ENCODE data around the gene CBFA2T3. TPM values are rescaled to one million over a fixed set of nuclear protein-coding genes. Genes with fewer than 3 reads are reported as not detected.

The CBFA2T3 gene
- total and polyA plus RNA-seq, 2 of the 13 experiments (the other 11 are each of a cell fraction or from before 2014, with no cell fraction given), result 0.05 TPM; not detected in 1

GRCh38 chr16:89020925-89021595 lies 44.1 kb upstream of the CBFA2T3 start:
- POLR2A ChIA-PET, result no interaction called here
- TF ChIP-seq ZNF598 (CRISPR knock-in tag; IDR thresholded peaks at IDR 0.05; ENCODE audit: borderline replicate concordance) (no peak), SMARCE1 (IDR thresholded peaks at IDR 0.05; ENCODE audit: borderline replicate concordance) (no peak), REL (CRISPR knock-in tag; conservative IDR thresholded peaks at IDR 0.05) (no peak), ZNF225 (CRISPR knock-in tag; IDR thresholded peaks at IDR 0.05) (no peak), ZNF724P (CRISPR knock-in tag; IDR thresholded peaks at IDR 0.05; ENCODE audit: borderline replicate concordance) (no peak), ZFP41 (CRISPR knock-in tag; IDR thresholded peaks at IDR 0.05; ENCODE audit: borderline replicate concordance) (no peak), ZNF124 (CRISPR knock-in tag; IDR thresholded peaks at IDR 0.05) (no peak), ZNF510 (CRISPR knock-in tag; IDR thresholded peaks at IDR 0.05; ENCODE audit: low read depth) (no peak), ZNF547 (CRISPR knock-in tag; IDR thresholded peaks at IDR 0.05) (no peak), ZNF234 (CRISPR knock-in tag; conservative IDR thresholded peaks at IDR 0.05) (no peak), ZNF530 (CRISPR knock-in tag; IDR thresholded peaks at IDR 0.05; ENCODE audit: low read depth) (no peak), ZNF788 (CRISPR knock-in tag; IDR thresholded peaks at IDR 0.05; ENCODE audit: borderline replicate concordance) (no peak), IRF2 (CRISPR knock-in tag; IDR thresholded peaks at IDR 0.05) (no peak), DR1 (CRISPR knock-in tag; IDR thresholded peaks at IDR 0.05) (no peak), THAP7 (CRISPR knock-in tag; IDR thresholded peaks at IDR 0.05) (no peak), ZNF790 (CRISPR knock-in tag; IDR thresholded peaks at IDR 0.05; ENCODE audit: borderline replicate concordance) (no peak), HOXA9 (CRISPR knock-in tag; IDR thresholded peaks at IDR 0.05; ENCODE audit: borderline replicate concordance) (no peak)
- TF ChIP-seq, protein P1, sequence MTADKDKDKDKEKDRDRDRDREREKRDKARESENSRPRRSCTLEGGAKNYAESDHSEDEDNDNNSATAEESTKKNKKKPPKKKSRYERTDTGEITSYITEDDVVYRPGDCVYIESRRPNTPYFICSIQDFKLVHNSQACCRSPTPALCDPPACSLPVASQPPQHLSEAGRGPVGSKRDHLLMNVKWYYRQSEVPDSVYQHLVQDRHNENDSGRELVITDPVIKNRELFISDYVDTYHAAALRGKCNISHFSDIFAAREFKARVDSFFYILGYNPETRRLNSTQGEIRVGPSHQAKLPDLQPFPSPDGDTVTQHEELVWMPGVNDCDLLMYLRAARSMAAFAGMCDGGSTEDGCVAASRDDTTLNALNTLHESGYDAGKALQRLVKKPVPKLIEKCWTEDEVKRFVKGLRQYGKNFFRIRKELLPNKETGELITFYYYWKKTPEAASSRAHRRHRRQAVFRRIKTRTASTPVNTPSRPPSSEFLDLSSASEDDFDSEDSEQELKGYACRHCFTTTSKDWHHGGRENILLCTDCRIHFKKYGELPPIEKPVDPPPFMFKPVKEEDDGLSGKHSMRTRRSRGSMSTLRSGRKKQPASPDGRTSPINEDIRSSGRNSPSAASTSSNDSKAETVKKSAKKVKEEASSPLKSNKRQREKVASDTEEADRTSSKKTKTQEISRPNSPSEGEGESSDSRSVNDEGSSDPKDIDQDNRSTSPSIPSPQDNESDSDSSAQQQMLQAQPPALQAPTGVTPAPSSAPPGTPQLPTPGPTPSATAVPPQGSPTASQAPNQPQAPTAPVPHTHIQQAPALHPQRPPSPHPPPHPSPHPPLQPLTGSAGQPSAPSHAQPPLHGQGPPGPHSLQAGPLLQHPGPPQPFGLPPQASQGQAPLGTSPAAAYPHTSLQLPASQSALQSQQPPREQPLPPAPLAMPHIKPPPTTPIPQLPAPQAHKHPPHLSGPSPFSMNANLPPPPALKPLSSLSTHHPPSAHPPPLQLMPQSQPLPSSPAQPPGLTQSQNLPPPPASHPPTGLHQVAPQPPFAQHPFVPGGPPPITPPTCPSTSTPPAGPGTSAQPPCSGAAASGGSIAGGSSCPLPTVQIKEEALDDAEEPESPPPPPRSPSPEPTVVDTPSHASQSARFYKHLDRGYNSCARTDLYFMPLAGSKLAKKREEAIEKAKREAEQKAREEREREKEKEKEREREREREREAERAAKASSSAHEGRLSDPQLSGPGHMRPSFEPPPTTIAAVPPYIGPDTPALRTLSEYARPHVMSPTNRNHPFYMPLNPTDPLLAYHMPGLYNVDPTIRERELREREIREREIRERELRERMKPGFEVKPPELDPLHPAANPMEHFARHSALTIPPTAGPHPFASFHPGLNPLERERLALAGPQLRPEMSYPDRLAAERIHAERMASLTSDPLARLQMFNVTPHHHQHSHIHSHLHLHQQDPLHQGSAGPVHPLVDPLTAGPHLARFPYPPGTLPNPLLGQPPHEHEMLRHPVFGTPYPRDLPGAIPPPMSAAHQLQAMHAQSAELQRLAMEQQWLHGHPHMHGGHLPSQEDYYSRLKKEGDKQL (CRISPR knock-in tag; IDR thresholded peaks at IDR 0.05; ENCODE audit: low read depth), result no peak
- TF ChIP-seq, protein P2, sequence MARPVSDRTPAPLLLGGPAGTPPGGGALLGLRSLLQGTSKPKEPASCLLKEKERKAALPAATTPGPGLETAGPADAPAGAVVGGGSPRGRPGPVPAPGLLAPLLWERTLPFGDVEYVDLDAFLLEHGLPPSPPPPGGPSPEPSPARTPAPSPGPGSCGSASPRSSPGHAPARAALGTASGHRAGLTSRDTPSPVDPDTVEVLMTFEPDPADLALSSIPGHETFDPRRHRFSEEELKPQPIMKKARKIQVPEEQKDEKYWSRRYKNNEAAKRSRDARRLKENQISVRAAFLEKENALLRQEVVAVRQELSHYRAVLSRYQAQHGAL (CRISPR knock-in tag; IDR thresholded peaks at IDR 0.05; ENCODE audit: not compliant biosample characterization), result no peak

More at GRCh38 chr16:89020925-89021595, 44.1 kb upstream of the CBFA2T3 start:
- intact Hi-C loops (cut with micrococcal nuclease; ENCODE audit: unreplicated experiment) (no loop called here), in situ Hi-C loops (cut with HindIII; ENCODE audit: extremely low pct_ligation_motif_present, low pct_unique_long_range_greater_than_20kb) (no loop called here)
- Histone ChIP-seq H3K27me3 (ENCODE audit: control insufficient read depth in 1 of 2, insufficient read depth in 2 of 2, low read length in 2 of 2) (peaks cover 22 to 72% of the 10 kb centered on the region in 2 experiments), H3K27ac (ENCODE audit: extremely low read length, insufficient read depth, low read length) (no peak overlapping the region), H3K9me3 (ENCODE audit: low read length) (no peaks in the 10 kb centered on the region), H3K79me2 (ENCODE audit: insufficient read depth, low read length) (no peaks in the 10 kb centered on the region), H3K4me2 (ENCODE audit: low read depth, low read length) (no peak overlapping the region), H3K4me3 (replicated peaks in 1 of 3; ENCODE audit: insufficient read depth in 1 of 3, low read depth in 2 of 3, low read length in 3 of 3) (no peak overlapping the region), H3K36me3 (replicated peaks in 1 of 2; ENCODE audit: control insufficient read depth in 1 of 2, insufficient read depth in 2 of 2, low read length in 2 of 2) (no peaks in the 10 kb centered on the region), H3K9ac (ENCODE audit: insufficient read depth, low read depth, low read length) (no peak overlapping the region), H4K20me1 (ENCODE audit: insufficient read depth, low read length) (no peaks in the 10 kb centered on the region; the same call in 1 of the 2 replicates), H2AFZ (ENCODE audit: low read length) (no peak overlapping the region), H3K4me1 (ENCODE audit: insufficient read depth, low read length) (no peaks in the 10 kb centered on the region)
- CTCF ChIA-PET (ENCODE audit: low intra/inter-chr PET ratio, low total read pairs), result no interaction called here
- DNase-seq (ENCODE audit: low spot score) (no peak), FAIRE-seq (no peak), ATAC-seq (no peak)
- 49% methylated on average over 23 of the region's 23 CpGs for WGBS (ENCODE audit: low lambda C conversion rate)
- BruUV-seq (replicated peaks), result no TSS peak

All from HepG2 (cell line).